Measurements from ENCODE around the gene BMAL1.

DNA sequence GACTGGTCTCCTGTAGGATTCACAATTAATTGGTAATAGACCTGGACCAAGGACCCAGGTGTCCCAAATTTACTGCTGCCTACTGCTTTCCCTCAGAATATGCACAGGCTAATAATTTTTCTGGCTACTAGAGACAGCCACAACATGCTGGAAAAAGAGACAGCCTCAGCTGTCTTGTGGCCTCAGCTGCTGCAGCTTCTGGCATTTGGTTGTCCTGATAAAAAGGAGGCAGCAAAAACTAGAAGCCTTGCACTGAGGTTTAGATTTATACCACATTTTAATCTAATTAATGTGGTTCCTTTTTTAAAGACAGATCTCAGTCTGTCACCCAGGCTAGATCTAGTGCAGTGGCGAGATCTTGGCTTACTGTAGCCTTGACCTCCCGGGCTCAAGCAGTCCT is 95.6 kb downstream of the BMAL1 start:
- TF ChIP-seq, protein P1, sequence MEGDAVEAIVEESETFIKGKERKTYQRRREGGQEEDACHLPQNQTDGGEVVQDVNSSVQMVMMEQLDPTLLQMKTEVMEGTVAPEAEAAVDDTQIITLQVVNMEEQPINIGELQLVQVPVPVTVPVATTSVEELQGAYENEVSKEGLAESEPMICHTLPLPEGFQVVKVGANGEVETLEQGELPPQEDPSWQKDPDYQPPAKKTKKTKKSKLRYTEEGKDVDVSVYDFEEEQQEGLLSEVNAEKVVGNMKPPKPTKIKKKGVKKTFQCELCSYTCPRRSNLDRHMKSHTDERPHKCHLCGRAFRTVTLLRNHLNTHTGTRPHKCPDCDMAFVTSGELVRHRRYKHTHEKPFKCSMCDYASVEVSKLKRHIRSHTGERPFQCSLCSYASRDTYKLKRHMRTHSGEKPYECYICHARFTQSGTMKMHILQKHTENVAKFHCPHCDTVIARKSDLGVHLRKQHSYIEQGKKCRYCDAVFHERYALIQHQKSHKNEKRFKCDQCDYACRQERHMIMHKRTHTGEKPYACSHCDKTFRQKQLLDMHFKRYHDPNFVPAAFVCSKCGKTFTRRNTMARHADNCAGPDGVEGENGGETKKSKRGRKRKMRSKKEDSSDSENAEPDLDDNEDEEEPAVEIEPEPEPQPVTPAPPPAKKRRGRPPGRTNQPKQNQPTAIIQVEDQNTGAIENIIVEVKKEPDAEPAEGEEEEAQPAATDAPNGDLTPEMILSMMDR (IDR thresholded peaks at IDR 0.05) = no peak
- TF ChIP-seq POLR2A (IDR thresholded peaks at IDR 0.05) (no peak), EP300 (IDR thresholded peaks at IDR 0.05) (no peak)

All from sigmoid colon (tissue), 4 donors.